Activated CD4-positive, alpha-beta T cell treated with anti-CD3 and anti-CD28 coated beads, Interleukin-2, amount 50 U/mL, for 1 hour (primary cell): ENCODE measurements around the gene TOMM34.
A peak's percentile ranks its signal among the peaks of the same experiment; 100 is the strongest.

Experiments
- DNase-seq: peaks from one replicate; pipeline ENCODE4 v3.0.0-alpha.2; 2020

TOMM34 gene

DNA sequence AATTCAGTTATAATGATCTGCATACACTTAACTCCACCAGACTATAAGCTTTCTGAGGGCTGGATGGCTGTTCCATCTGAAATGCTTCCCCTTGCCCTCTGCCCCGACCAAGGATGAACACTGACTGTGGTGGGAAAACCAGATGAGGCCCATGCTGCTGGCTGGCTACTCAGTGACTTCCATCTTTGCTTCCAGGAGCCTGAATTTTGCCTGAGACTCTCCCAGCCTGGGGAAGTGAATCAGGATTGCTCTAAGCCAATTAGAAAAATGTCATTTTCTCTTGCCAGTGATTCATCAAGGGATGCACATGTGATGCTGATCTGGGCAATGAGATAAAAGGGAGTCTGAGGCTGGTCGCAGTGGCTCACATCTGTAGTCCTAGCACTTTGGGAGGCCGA lies 1.7 kb upstream of the TOMM34 start:
- no peak for DNase-seq

DNA sequence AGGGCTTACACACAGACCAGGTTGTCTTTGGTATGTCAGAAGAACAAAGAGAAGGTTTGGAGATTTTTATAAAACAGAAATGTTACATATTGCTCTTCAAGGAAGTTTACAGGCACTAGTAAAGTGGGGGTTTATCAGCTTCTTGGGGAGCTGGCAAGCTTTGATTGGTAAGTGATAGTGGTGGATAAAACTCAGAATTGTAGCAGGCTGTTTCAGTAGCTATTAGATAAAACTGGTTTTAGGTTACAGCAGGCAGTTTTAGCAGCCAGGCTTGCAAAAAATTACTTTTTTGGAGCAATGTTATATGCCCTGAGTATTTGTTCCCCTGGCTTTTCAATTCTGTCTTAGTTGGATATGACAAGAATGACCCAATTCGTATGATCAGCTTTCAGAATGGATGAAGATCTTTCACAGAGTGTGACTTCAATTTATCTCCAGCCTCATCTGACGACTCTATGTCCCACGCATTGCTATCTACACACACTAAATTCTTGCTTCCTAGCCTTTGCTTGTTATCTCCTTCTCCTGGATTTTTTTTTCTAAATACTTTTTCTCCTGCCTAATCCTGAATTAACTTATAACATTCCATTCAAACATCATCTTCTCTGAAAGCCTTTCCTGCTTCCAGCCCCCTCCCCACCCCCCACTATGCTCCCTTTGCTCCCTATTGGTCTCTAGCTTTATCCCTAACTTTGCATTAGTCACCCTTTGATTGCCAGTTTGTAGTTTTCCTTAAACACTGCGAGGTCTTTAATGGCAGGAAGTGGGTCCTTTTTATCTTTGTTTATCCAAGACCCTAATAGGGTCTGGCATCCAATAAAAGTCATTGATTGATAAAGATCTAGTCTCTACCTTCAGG lies 1.0 kb upstream of the TOMM34 start:
- DNase-seq: no peak

DNA sequence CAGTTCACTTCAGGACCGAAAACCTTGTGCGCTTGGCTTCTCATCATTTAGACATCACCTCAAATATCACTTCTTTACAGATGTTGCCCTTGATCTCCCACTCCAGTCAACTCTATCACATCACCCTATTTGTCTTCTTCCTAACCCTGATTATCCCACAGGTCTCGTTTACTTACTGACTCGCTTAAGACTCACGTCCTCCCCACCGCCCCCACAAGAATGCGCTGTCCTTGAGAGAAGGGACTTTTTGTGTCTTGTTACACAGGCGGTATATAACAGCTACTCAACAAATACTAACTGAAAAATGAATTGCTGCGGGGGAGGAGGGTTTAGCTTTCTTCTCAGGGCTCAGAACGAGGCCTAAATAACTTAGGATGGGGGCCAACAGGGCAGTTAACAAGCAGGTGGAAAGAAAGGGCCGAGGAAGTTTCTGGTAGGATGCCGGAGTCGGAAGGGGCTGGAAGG lies 527 bp downstream of the TOMM34 start:
- peak; percentile 54 for DNase-seq

DNA sequence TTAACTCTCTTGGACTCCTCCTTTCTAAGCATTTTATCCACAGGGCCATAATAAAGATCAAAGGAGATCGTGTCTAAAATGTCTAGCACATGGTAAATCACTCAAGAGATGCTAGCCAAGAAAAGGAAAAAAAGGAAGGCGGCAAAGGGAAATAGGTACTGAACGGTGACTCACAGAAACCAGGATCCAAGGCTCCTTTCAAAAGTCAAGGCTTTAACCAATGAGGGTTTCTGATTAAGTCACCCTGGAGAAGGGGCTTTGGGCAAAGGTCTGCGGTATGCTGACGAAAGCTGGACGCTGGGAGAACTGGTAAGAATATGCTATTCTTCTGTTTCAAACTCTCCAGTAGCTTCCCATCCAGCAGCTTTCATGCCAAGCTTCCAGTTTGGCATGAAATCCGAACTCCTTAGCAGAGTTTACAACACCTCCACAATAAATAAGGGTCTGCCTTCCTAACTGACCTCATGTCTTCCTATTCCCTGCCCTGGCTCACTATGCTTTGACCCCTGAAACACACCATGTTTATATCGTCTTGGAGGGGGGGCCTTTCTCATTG lies 1.0 kb downstream of the TOMM34 start:
- DNase-seq: no peak

DNA sequence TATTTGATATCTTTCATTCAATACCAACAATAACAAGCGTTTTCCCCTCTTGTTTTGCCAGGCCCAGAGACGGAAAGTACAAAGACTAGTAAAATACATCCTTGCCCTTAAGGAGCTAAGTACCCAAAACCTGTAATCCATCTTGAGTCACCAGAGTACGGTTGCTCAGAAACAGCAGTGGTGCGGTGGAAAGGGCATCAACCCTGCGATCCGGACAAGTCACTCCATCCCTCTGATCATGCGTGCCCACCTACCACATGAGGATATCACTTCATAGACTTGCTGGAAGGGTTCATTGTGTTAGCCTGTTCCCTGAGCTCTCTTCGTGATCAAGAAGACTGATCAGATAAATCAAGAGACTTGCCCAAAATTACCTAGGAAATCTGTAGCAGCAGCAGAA lies 1.9 kb downstream of the TOMM34 start:
- DNase-seq: no peak

DNA sequence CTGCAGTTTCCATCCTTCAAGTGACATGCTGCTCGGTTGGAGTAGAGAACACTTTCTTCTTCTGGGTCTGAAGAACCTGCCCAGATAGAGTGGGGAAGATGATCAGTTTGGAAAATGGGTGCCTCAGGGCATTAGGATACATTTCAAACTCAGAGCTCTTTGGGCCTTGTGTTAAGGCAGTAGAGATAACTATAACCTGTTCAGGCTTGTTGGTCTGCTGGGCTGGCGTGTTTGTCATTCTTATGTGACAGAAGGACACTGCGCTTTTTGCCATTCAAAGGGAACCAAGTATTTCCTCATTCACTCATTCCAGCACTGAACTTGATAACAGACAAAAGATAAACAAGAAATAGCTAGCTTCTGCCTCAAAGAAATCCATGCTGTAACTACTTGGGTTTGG lies 3.8 kb downstream of the TOMM34 start:
- DNase-seq: no peak

DNA sequence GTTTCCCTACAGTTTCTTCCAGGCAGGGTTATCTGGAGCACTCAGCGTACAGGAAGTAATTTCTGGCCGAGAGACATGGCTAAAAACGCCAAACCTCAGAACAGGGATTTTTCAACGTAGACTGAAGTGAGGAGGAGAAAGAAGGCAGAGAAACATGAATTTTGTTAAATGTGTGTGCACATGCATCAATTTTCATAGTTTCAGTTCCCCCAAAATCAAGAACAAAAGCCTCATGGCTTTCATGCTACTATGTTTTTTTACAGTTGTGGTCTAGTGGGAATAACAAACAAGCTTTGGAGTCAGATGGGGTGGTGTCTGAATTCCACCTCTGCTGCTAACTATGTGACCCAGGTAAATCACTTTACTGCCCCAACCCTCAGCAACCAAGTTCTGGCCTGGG lies 4.9 kb downstream of the TOMM34 start:
- no peak for DNase-seq

DNA sequence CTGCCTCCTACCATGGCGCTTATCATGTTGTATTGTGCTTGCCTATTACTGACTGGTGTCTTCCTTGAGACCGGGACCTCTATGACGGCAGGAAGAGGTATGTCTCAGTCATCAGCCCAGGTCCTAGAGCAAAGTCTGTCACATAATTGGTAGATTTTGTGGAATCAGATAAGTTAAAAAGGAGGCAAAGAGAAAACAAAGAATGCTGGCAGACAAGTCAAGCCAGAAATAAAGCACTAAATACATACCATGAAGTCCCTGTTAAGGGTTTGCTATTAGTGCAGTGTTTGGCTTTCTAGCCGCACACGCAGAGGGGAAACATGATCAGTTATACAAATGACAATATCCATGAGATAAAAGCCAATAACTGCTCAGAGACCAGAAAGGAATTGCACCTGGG lies 6.0 kb downstream of the TOMM34 start:
- DNase-seq: no peak

DNA sequence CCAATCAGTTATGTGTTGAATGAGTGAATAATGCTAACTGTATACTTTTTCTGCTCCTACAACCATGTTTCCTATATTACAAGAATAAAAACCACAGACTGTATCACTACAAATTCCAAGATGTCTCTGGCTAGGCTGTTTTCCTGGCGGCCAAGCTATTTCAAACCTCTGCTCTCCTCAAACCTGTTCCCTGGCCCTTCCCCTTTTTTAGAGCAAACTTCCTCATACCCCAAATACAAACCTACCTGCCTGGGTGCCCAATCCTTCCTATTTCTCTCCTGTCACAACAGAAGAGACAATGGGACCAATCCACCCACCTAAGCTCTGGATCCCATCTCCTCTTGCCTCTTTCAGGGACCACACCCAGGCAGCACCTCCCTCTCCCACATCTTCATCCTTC lies 7.5 kb downstream of the TOMM34 start:
- DNase-seq: no peak

DNA sequence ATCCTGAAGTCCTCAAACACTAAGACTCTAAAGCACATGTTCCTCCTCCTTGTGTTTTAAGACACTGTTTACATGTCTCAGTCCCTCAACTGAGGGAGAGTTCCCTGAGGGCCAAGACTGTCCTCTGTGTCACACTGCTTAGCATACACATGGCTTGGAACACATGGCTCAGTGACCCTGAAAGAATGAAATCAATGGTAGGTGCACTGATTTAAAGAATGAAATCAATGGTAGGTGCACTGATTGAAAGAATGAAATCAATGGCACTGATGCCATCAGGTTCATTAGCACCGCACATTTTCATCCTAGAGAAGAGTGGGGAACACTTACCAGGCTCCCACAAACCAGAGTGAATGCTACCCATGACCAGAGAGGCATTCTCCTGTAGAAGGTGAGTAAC lies 9.8 kb downstream of the TOMM34 start:
- no peak for DNase-seq

DNA sequence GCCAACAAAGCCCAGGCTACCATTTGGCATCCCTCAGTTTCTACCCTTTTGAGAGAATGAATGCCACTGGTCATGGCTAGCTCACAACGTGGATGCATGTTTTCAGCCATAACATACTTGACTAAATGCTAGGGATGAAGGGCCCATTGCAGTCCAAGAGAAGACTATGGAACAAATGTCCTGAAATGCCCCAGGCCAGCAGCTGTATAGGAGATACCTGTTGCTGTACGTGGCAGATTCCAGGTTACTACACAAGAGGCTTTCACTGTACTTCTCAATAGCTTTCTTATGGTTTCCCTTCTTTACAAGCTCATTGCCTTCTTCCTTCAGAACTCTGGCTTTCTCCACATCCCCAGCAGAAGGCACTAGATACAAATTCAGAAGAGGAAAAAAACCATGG lies 11.7 kb downstream of the TOMM34 start:
- no peak for DNase-seq

DNA sequence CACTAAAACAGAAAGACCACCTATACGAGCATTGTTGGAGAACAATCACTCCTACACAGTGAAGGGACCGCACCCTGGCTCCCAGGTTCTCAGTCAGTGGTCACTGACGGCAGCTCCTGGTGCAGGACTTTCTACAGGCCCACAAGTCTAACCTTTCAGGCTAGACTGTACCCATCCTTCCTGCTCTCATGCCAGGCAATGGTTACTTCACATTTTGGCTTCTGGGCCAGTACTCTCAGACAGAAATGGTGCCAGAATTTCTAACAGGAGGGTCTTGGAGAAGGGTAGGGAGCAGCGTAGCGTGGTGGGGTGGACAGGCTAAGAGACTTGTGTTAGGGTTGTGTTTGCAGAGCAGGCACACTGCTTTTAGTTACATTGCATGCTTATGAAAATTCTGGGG lies 12.1 kb downstream of the TOMM34 start:
- DNase-seq: no peak

DNA sequence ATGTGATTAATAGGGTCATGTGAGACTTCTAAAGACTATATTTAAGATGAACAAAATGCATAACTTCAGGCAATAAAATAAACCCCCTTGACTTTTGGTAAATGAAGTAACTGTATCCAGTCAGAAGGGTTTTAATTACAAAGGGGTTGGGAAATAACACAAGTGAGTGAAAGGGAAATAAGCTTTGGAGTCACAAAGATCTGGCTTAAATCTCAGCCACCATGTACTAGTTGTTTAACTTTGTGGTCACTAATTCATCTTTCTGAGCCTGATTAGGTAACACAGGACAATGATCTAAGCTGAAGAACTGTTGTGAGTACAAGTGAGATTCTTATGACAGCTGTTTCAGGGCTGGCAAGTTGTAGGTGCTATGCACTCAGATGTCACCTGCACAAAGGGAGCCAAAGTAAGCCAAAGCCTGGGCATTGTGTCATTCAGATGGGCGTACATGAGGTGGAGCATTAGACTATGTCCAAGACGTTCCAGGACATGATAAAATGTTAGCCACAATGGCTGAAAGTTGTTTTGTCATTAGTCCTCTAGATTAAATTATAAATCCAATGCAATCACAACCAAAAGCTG lies 13.8 kb downstream of the TOMM34 start:
- DNase-seq: no peak

DNA sequence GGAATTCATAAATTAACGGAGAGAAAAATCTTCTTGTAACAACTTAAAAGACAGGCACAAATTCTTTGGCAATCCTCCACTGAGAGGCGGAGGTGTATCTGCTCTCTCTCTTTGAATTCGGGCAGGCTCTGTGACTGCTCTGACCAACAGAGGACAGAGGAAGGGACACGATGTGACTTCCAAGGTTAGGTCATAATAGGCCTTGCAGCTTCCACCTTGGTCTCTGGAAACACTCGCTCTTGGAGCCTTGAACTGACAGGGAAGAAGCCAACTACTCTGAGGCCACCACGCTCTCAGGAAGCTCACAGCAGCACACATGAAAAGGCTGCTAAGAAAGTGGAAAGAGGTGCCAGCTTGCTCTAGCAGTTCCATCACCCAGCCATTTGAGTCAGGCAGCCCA lies 14.9 kb downstream of the TOMM34 start:
- DNase-seq: no peak

DNA sequence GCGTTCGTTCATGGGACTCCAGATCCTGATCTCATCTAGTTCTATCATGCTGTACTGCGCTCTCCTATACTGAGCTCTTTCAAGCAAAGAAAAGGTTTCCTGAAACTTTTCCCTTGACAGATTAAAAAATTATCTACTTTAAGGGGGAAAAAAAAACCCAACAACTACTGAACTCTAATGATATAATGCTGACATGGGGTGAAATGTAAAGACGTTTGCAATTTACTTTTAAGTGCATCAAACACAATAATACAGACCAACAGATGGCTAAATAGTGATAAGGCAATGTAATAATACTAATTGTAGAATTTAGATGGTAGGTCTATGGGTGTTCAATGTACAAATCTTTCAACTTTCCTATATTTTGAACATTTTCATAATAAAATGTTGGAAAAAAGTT lies 16.4 kb downstream of the TOMM34 start:
- DNase-seq: no peak

DNA sequence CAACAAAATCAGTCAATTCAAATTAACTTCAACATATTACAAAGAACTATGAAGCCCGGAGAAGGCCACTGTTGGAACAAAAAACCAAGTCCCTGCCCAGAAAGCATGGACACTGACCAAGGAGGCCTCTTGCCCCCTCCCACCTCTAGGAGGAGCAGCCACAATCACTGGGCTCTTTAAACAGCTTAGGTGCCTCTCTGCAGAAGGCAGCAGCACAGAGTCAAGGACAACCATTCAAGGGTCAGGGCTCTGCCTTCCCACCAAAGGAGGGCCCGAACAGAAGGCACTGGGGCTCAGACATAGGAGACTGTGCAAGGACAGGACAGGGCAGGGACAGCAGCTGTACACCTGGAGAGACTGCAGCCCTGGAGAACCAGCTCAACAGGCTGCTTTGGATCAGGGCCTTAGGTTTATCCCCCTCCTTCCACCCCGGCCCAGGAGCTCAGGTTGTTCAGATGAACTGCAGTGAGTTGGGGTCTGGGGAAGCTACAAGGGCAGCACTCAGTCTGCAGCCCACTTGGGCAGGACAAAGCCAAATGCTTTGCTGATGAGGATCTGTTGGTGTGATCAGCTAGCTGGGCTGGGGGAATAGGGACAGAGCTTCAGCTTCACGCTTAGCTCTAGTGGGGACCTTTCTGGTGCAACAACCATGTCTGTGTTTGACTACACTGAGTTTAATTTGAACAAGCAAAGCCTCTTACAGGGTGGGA lies 17.8 kb downstream of the TOMM34 start:
- DNase-seq: no peak

DNA sequence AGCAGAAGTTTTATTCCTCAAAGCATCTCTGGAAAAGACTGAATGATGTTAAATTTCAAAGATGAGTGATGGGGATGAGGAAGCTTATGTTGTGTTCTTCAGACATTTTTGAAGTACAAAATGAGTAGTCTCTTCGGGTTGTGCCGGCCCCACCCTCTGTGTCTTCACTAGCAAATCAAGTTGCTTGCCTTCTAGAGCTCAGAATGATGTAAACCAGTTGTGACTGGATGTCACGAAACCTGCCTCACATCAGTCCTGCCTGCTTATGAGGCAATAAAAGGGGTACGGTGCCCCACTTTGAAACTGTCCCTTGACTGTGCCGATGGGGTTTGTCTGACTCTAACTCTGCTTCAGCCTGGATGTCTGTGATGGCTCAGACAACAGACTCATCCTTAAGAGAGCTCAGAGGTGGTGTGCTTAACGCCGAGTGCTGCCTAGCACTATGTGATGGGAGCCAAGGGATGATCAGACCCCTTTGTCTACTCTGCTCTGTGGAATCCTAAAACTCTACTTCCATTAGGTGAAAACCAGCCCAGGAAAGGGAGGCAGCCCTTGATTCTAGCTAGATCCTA lies 19.0 kb downstream of the TOMM34 start:
- DNase-seq: no peak

DNA sequence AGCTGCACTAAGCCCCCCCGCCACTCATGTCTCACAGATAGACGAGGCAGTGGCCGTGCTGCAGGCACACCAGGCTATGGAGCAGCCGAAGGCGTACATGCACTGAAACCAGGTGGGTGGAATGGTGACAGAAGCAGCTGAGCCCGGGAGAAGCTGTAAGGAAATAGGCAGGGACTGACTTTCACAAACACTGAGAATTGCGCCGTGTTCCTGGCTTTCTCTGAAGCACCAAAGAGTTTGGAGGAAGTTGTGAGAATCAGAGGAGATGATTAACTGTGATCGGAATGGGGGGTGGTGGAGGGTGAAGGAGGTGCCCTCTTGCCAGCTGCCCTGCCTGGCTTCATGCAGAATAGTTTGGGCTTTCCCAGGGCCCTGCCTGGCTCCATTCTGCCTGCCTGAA lies 21.6 kb downstream of the TOMM34 start:
- DNase-seq: no peak

DNA sequence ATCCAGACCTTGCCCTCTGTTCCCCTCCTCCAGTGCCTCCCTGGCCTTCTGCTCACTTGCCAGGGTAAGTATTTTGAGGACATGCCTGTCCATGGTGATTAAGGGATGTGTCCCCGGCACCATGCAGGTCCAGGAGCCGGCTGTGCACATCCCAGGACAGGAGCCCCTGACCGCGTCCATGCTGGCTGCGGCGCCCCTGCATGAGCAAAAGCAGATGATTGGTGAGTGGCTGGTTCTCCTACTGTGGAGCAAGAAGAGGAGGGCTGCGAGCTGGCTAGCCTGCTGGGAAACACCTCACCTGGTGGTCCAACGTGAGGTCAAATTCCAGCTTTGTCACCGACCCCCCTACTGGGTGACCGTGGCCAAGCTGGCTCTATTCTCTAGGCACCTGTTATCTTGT lies 23.7 kb downstream of the TOMM34 start:
- no peak for DNase-seq

DNA sequence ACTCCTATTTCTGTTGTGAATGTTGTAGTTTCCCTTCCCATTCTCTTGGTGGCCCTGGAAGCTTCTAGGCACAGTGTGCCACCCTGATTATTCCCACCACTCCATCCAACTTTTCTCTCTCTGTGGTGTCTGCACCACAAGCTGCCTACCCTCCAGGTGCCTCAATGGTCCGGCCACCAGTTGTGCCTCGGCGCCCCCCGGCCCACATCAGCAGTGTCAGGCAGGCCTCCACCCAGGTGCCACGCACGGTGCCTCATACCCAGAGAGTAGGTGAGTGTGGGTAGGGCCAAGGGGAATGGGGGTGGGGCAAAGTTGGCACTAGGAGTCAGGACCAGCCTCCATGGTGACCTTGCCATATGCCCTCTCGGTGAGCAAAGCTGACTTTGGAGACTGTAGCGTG lies 27.3 kb downstream of the TOMM34 start:
- DNase-seq: no peak

DNA sequence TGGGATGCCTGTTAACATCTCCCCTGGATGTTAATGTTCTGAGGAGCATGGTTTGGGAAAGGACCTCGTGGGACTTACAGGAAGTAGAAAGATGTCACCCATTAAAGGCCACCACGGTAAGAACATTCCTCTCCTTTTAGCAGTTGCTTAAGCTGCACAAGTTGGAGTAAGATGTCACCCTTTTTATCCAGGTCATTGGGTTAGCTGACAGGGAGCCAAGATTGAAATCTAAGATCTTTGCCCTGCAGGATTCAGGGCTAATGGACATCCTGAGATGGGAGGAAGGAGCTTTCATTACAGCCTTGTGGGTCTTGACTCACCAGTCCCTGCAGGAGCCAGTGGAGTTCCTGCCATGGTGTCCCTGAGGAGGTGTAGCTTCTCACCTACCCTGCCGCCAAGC lies 28.3 kb downstream of the TOMM34 start:
- no peak for DNase-seq

DNA sequence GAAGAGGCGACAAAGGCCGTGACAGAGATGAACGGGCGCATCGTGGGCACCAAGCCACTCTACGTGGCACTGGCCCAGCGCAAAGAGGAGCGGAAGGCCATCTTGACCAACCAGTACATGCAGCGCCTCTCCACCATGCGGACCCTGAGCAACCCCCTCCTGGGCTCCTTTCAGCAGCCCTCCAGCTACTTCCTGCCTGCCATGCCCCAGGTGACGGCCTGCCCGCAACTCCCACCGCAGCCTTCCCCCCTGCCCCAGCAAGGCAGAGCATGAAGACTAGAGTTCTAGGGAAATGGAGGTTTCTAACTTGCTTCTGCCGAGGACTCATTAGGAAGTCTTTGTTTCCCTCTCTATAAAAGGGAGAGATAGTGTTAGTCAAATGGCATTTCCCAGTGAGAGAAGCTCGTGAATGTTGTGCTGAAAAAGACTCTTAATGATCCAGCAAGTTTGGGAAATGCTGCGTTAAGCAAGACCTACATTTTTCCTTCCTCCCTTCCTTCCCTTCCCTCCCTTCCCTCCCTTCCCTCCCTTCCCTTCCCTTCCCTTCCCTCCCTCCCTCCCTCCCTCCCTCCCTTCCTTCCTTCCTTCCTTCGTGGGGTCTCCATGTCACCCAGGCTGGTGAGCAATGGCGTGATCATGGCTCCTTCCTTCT lies 29.6 kb downstream of the TOMM34 start:
- no peak for DNase-seq

DNA sequence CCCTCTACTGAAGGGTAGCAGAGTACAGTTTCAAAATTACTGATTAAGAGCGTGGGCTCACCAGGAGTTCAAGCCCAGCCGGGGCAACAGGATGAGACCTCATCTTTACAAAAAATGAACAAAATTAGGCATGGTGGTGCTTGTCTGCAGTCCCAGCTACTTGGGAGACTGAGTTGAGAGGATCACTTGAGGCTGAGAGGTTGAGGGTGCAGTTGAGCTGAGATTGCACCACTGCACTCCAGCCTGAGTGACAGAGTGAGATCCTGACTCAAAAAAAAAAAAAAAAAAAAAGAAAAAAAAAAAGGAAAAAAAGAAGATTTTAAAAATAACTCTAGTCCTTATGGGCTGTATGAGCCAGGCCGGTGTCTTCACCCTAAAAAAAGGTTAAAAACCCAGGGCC lies 31.6 kb downstream of the TOMM34 start:
- no peak for DNase-seq
